A204.1 (cell line): ENCODE data around the gene IHH.

Source experiments
- FAIRE-seq: peaks from 2 replicates; lab custom pipeline; 2012; peaks lifted over from hg19 to GRCh38; lab: Jason Lieb, UNC

IHH gene

GRCh38 chr2:219018726-219019125 is 42.0 kb downstream of the IHH start:
- FAIRE-seq, result no peak

- no peak for FAIRE-seq
Measured at GRCh38 chr2:219018286-219018685, 42.4 kb downstream of the IHH start.

GRCh38 chr2:219017201-219017931 is 43.4 kb downstream of the IHH start:
- FAIRE-seq, result no peak

- FAIRE-seq, result no peak
Measured at GRCh38 chr2:219016721-219017120, 44.0 kb downstream of the IHH start.

GRCh38 chr2:219010873-219011272 is 49.8 kb downstream of the IHH start:
- FAIRE-seq, result no peak

GRCh38 chr2:219010162-219010756 is 50.5 kb downstream of the IHH start:
- FAIRE-seq, result no peak

- FAIRE-seq, result no peak
Measured at GRCh38 chr2:219009294-219009693, 51.4 kb downstream of the IHH start.
